HCT116 (cell line): ENCODE results near the gene MCRS1. TPM values are rescaled to one million over a fixed set of nuclear protein-coding genes. Genes with fewer than 3 reads are reported as not detected.

ENCODE experiments used
- ATAC-seq: fragments of 200-7000 bp; cut with Tn5 transposase; 2 replicates; pipeline ENCODE4 v1.9.1; 2020; ENCODE audit warnings: mild to moderate bottlenecking, moderate library complexity
- BruUV-seq: library from RNA; stranded (reverse); fragments of 400-500 nt; replicated peaks from 2 replicates; lab custom pipeline; 2021; lab: Mats Ljungman, UMichigan
- CTCF ChIA-PET: fragments of 300-600 bp; sonication (Branson Sonifier 250); formaldehyde crosslinking; loops from one replicate; lab custom pipeline; 2021; ENCODE audit warnings: antibody characterized with exemption; lab: Charles Lee
- POLR2A ChIA-PET: fragments of 300-600, 350-600 bp; sonication (Branson Sonifier 250); formaldehyde crosslinking; loops from one replicate; lab custom pipeline; 2021; ENCODE audit warnings: antibody characterized with exemption; lab: Charles Lee
- RAD21 ChIA-PET, 2 experiments: fragments of 300-600 bp; sonication (Branson Sonifier 250); formaldehyde crosslinking; loops; one replicate each; lab custom pipeline; 2023; ENCODE audit warnings: low total read pairs in 2 of 2; ENCODE audit not compliant: uncharacterized antibody in 2 of 2, unreplicated experiment in 2 of 2, low non-redundant PET in 1 of 2; lab: Charles Lee
- DNase-seq: peaks from one replicate; pipeline ENCODE4 v3.0.0-alpha.2; 2010; ENCODE audit warnings: low read depth, low spot score
- H2AFZ ChIP-seq: fragments of 200-600 bp; shearing (Covaris generic), sonication (generic); 2 replicates; pipeline ENCODE4 v1.6.1; 2017; ENCODE audit warnings: low read depth, mixed run types, mixed read lengths, antibody characterized with exemption, low read length; ENCODE audit not compliant: poor library complexity, severe bottlenecking
- H3K27ac ChIP-seq: 2 replicates; pipeline ENCODE4 v1.5.1; 2012; ENCODE audit warnings: low read depth, low read length
- H3K27me3 ChIP-seq: fragments of 200-600 bp; sonication (generic); 2 replicates; pipeline ENCODE4 v1.6.1; 2016; ENCODE audit warnings: mixed run types, low read length, mixed read lengths; ENCODE audit not compliant: insufficient read depth
- H3K36me3 ChIP-seq, 2 experiments: fragments of 200-500 bp in 1 of 2; fragments of 200-600 bp in 1 of 2; sonication (Bioruptor generic) in 1 of 2; sonication (generic) in 1 of 2; 2 replicates each; pipeline versions ENCODE4 v1.5.1 to v1.6.1; 2014 to 2016; ENCODE audit warnings: low read length in 2 of 2, inconsistent platforms in 1 of 2, mixed read lengths in 1 of 2, mixed run types in 1 of 2; ENCODE audit not compliant: insufficient read depth in 2 of 2, control insufficient read depth in 1 of 2
- H3K4me1 ChIP-seq, 2 experiments: fragments of 200-600 bp in 1 of 2; sonication (generic) in 1 of 2; 2 replicates each; pipeline versions ENCODE4 v1.5.1 to v1.6.1; 2012 to 2017; ENCODE audit warnings: low read length in 2 of 2, inconsistent platforms in 1 of 2, mild to moderate bottlenecking in 1 of 2, mixed read lengths in 1 of 2, mixed run types in 1 of 2, moderate library complexity in 1 of 2; ENCODE audit not compliant: insufficient read depth in 2 of 2, control insufficient read depth in 1 of 2
- H3K4me2 ChIP-seq: fragments of 200-600 bp; sonication (generic); 2 replicates; pipeline ENCODE4 v1.6.1; 2017; ENCODE audit warnings: mixed run types, low read length, mixed read lengths
- H3K4me3 ChIP-seq, 2 experiments: fragments of 200-600 bp in 1 of 2; sonication (generic) in 1 of 2; replicated peaks in 1 of 2; 2 replicates each; pipeline ENCODE4 v1.5.1; 2011 to 2016; ENCODE audit warnings: low read length in 2 of 2, control low read depth in 1 of 2, low read depth in 1 of 2, mild to moderate bottlenecking in 1 of 2, mixed read lengths in 1 of 2, mixed run types in 1 of 2
- H3K79me2 ChIP-seq: fragments of 200-600 bp; sonication (generic); 2 replicates; pipeline ENCODE4 v1.6.1; 2017; ENCODE audit warnings: mild to moderate bottlenecking, mixed run types, low read length, moderate library complexity, mixed read lengths; ENCODE audit not compliant: insufficient read depth
- H3K9ac ChIP-seq: fragments of 200-600 bp; sonication (generic); 2 replicates; pipeline ENCODE4 v1.6.1; 2016; ENCODE audit warnings: low read length, mixed read lengths
- H3K9me2 ChIP-seq: fragments of 200-600 bp; sonication (generic), shearing (Covaris generic); 2 replicates; pipeline ENCODE4 v1.6.1; 2017; ENCODE audit warnings: mixed run types, mild to moderate bottlenecking, moderate library complexity; ENCODE audit not compliant: insufficient read depth
- H3K9me3 ChIP-seq, 2 experiments: fragments of 200-500 bp in 1 of 2; fragments of 200-600 bp in 1 of 2; sonication (Bioruptor generic) in 1 of 2; sonication (generic) in 1 of 2; 2 replicates each; pipeline ENCODE4 v1.6.1; 2014 to 2017; ENCODE audit warnings: low read length in 2 of 2, mixed read lengths in 2 of 2, inconsistent platforms in 1 of 2, low read depth in 1 of 2, mild to moderate bottlenecking in 1 of 2, mixed run types in 1 of 2, moderate library complexity in 1 of 2; ENCODE audit not compliant: control insufficient read depth in 1 of 2, insufficient read depth in 1 of 2
- H4K20me1 ChIP-seq: fragments of 200-600 bp; sonication (generic), shearing (Covaris generic); 2 replicates; pipeline ENCODE4 v1.6.1; 2017; ENCODE audit warnings: mixed run types, mild to moderate bottlenecking, moderate library complexity; ENCODE audit not compliant: insufficient read depth
- CEBPB ChIP-seq: IDR thresholded peaks from 2 replicates; pipeline ENCODE4 v1.6.1; 2012; ENCODE audit warnings: low read depth
- CTCF ChIP-seq, 3 experiments: fragments of 200-600 bp in 1 of 3; sonication (generic) in 1 of 3; IDR thresholded peaks in 2 of 3; conservative IDR thresholded peaks in 1 of 3; 2 replicates each; pipeline ENCODE4 v1.5.1; 2012 to 2017; ENCODE audit warnings: low read depth in 2 of 3, low read length in 2 of 3, antibody characterized with exemption in 1 of 3, borderline replicate concordance in 1 of 3, control low read depth in 1 of 3, mild to moderate bottlenecking in 1 of 3, mixed read lengths in 1 of 3, mixed run types in 1 of 3, moderate library complexity in 1 of 3; ENCODE audit not compliant: insufficient read depth in 1 of 3
- ELF1 ChIP-seq: IDR thresholded peaks from 2 replicates; pipeline ENCODE4 v1.6.1; 2012; ENCODE audit warnings: low read depth, borderline replicate concordance
- EZH2phosphoT487 ChIP-seq: fragments of 200-600 bp; IDR thresholded peaks from 2 replicates; pipeline ENCODE4 v1.6.1; 2018; ENCODE audit warnings: antibody characterized with exemption, borderline replicate concordance
- FOSL1 ChIP-seq: IDR thresholded peaks from 2 replicates; pipeline ENCODE4 v1.6.1; 2012; ENCODE audit warnings: low read depth
- JUND ChIP-seq: IDR thresholded peaks from 2 replicates; pipeline ENCODE4 v1.6.1; 2012
- MAX ChIP-seq: IDR thresholded peaks from 2 replicates; pipeline ENCODE4 v1.6.1; 2012
- POLR2A ChIP-seq: IDR thresholded peaks from 2 replicates; pipeline ENCODE4 v1.7.0; 2011; ENCODE audit warnings: borderline replicate concordance; ENCODE audit not compliant: insufficient read depth, insufficient read length; ENCODE audit errors: extremely low read depth
- POLR2AphosphoS5 ChIP-seq: IDR thresholded peaks from 2 replicates; pipeline ENCODE4 v1.6.1; 2011; ENCODE audit warnings: mild to moderate bottlenecking, low read depth, low read length, moderate library complexity
- RAD21 ChIP-seq: IDR thresholded peaks from 2 replicates; pipeline ENCODE4 v1.6.1; 2012; ENCODE audit warnings: low read depth, mild to moderate bottlenecking
- SIN3A ChIP-seq: IDR thresholded peaks from 2 replicates; pipeline ENCODE4 v1.6.1; 2012; ENCODE audit warnings: low read depth
- TCF7L2 ChIP-seq: IDR thresholded peaks from 2 replicates; pipeline ENCODE4 v1.7.0; 2011; ENCODE audit warnings: borderline replicate concordance, inconsistent platforms; ENCODE audit not compliant: insufficient read depth, insufficient read length; ENCODE audit errors: extremely low read depth
- ZNF274 ChIP-seq: fragments of 200-500 bp; sonication (Bioruptor generic); IDR thresholded peaks from 2 replicates; pipeline ENCODE4 v1.6.1; 2014; ENCODE audit warnings: mild to moderate bottlenecking, low read depth, low read length, inconsistent platforms
- intact Hi-C: fragments of 100-400 bp; cut with micrococcal nuclease; formaldehyde crosslinking; loops from 2 replicates; pipeline ENCODE4 v1.10.0; 2022
- total RNA-seq: library from RNA; stranded (reverse); gene quantifications from one replicate; pipeline ENCODE4 v1.2.1, GENCODE V29; 2021; ENCODE audit not compliant: unreplicated experiment

The MCRS1 gene
- total RNA-seq, 1 experiment from 2014 or later, result 91.9 TPM

- Histone ChIP-seq H3K4me3 (no peak overlapping the region), H3K36me3 (no peaks in the 10 kb centered on the region)
- TF ChIP-seq SIN3A (no peak), POLR2A (no peak), JUND (no peak), RAD21 (no peak), FOSL1 (no peak), CEBPB (no peak), MAX (no peak), POLR2AphosphoS5 (no peak), ELF1 (no peak), EZH2phosphoT487 (no peak), ZNF274 (no peak), CTCF (IDR thresholded peaks at IDR 0.05 in 2 of 3, conservative IDR thresholded peaks at IDR 0.05 in 1 of 3; ENCODE audit: borderline replicate concordance in 1 of 3, insufficient read depth in 1 of 3, low read depth in 2 of 3, low read length in 2 of 3) (no peak), TCF7L2 (no peak)
- TF ChIP-seq, all 23 proteins: peak for 0
- CTCF ChIA-PET, result interaction anchor here (1.1 to 2.2 kb wide), 4 partner anchors 22 to 194 kb away, joined by 3 to 8 read pairs (median 5); no protein-coding TSS in a partner anchor
- no TSS peak for BruUV-seq
- Histone ChIP-seq H2AFZ (no peak overlapping the region), H3K9ac (peak overlapping the region; percentile 5; the same call in 1 of the 2 replicates), H3K4me2 (peak overlapping the region; percentile 49), H3K9me3 (no peaks in the 10 kb centered on the region), H3K4me1 (peaks cover 40 to 53% of the 10 kb centered on the region in 2 experiments), H3K27me3 (no peaks in the 10 kb centered on the region), H3K79me2 (peaks cover 16% of the 10 kb centered on the region), H3K9me2 (no peaks in the 10 kb centered on the region), H3K27ac (peak overlapping the region; percentile 44), H4K20me1 (no peaks in the 10 kb centered on the region)
- RAD21 ChIA-PET, result interaction anchor here in 1 of 2 experiments (0.6 kb wide), 1 partner anchor 178 kb away, joined by 3 read pairs; no protein-coding TSS in a partner anchor
- intact Hi-C loops, result no loop called here
- no peak for DNase-seq
- 0 out of 2 replicates have a peak, but pooled peaks have one; percentile 6 for ATAC-seq
- POLR2A ChIA-PET, result interaction anchor here (0.7 to 1.0 kb wide), 2 partner anchors 11 to 18 kb away, joined by 3 read pairs; no protein-coding TSS in a partner anchor
Measured at GRCh38 chr12:49535921-49536525, 31.9 kb downstream of the MCRS1 start.
